GM06990 (cell line): ENCODE data around the gene PLXNA1.

Experiments
- DNase-seq: peaks from one replicate; pipeline ENCODE4 v3.0.0-alpha.2; 2011; ENCODE audit not compliant: insufficient read length; ENCODE audit errors: extremely low read depth
- H3K27me3 ChIP-seq: replicated peaks from 2 replicates; pipeline ENCODE4 v1.6.0; 2011; ENCODE audit warnings: low read length; ENCODE audit not compliant: control insufficient read depth, insufficient read depth
- H3K36me3 ChIP-seq: 2 replicates; pipeline ENCODE4 v1.5.1; 2011; ENCODE audit warnings: low read length; ENCODE audit not compliant: control insufficient read depth, insufficient read depth
- H3K4me3 ChIP-seq: replicated peaks from 2 replicates; pipeline ENCODE4 v1.5.1; 2011; ENCODE audit warnings: low read depth, mild to moderate bottlenecking, control low read depth, low read length
- CTCF ChIP-seq: IDR thresholded peaks from 2 replicates; pipeline ENCODE4 v1.5.1; 2011; ENCODE audit warnings: low read length, control low read depth, mild to moderate bottlenecking, inconsistent platforms; ENCODE audit not compliant: insufficient read depth, poor library complexity, severe bottlenecking

The PLXNA1 gene

GRCh38 chr3:127013181-127013580 lies 30.3 kb downstream of the PLXNA1 start:
- Histone ChIP-seq H3K36me3 (peaks cover 2% of the 10 kb centered on the region; the same call in 1 of the 2 replicates), H3K4me3 (no peak overlapping the region), H3K27me3 (no peaks in the 10 kb centered on the region)
- TF ChIP-seq CTCF: no peak
- DNase-seq: no peak

GRCh38 chr3:127013758-127014535 lies 31.0 kb downstream of the PLXNA1 start:
- TF ChIP-seq CTCF: no peak
- no peak for DNase-seq
- no peak overlapping the region for H3K4me3 ChIP-seq
- H3K36me3 ChIP-seq: peaks cover 4% of the 10 kb centered on the region; the same call in 1 of the 2 replicates
- H3K27me3 ChIP-seq: no peaks in the 10 kb centered on the region

- no peak overlapping the region for H3K4me3 ChIP-seq
- no peak for DNase-seq
- TF ChIP-seq CTCF: no peak
- H3K36me3 ChIP-seq: peaks cover 6% of the 10 kb centered on the region; the same call in 1 of the 2 replicates
- no peaks in the 10 kb centered on the region for H3K27me3 ChIP-seq
Observed at GRCh38 chr3:127014536-127015281, 31.8 kb downstream of the PLXNA1 start.

- peak; percentile 71 for DNase-seq
- TF ChIP-seq CTCF: no peak
- H3K36me3 ChIP-seq: peaks cover 9% of the 10 kb centered on the region
- H3K27me3 ChIP-seq: no peaks in the 10 kb centered on the region
- H3K4me3 ChIP-seq: no peak overlapping the region
Observed at GRCh38 chr3:127015282-127016042, 32.5 kb downstream of the PLXNA1 start.

- Histone ChIP-seq H3K4me3 (no peak overlapping the region), H3K27me3 (no peaks in the 10 kb centered on the region), H3K36me3 (peaks cover 10% of the 10 kb centered on the region)
- no peak for TF ChIP-seq CTCF
- no peak for DNase-seq
Observed at GRCh38 chr3:127016043-127016343, 33.1 kb downstream of the PLXNA1 start.
